22Rv1 (cell line): ENCODE data around the gene ADK.
A peak's percentile ranks its signal among the peaks of the same experiment; 100 is the strongest.

Experiments used
- H3K27ac ChIP-seq: fragments of 450-650 bp; 2 replicates; pipeline ENCODE4 v1.5.1; 2017
- CTCF ChIP-seq: fragments of 450-650 bp; IDR thresholded peaks from 2 replicates; pipeline ENCODE4 v1.5.1; 2017; ENCODE audit warnings: mild to moderate bottlenecking
- ZFX ChIP-seq: fragments of 450-650 bp; IDR thresholded peaks from 2 replicates; pipeline ENCODE4 v1.6.1; 2017; ENCODE audit warnings: antibody characterized with exemption, borderline replicate concordance

Gene ADK

GRCh38 chr10:74628136-74628535 lies 477.1 kb downstream of the ADK start:
- no peak overlapping the region for H3K27ac ChIP-seq
- TF ChIP-seq ZFX (no peak), CTCF (no peak)

- no peak for TF ChIP-seq ZFX
- no peak for TF ChIP-seq CTCF
- no peak overlapping the region for H3K27ac ChIP-seq
These were observed 484.0 kb downstream of the ADK start for GRCh38 chr10:74634995-74635536.

- no peak overlapping the region for H3K27ac ChIP-seq
- TF ChIP-seq ZFX (no peak), CTCF (no peak)
These were observed 484.6 kb downstream of the ADK start for GRCh38 chr10:74635655-74636054.

GRCh38 chr10:74637685-74638084 lies 486.7 kb downstream of the ADK start:
- TF ChIP-seq CTCF = no peak
- no peak for TF ChIP-seq ZFX
- no peak overlapping the region for H3K27ac ChIP-seq

- peak overlapping the region; percentile 36 for H3K27ac ChIP-seq
- TF ChIP-seq CTCF = no peak
- no peak for TF ChIP-seq ZFX
These were observed 489.3 kb downstream of the ADK start for GRCh38 chr10:74640134-74640921.

- no peak overlapping the region for H3K27ac ChIP-seq
- TF ChIP-seq CTCF (no peak), ZFX (no peak)
These were observed 490.6 kb downstream of the ADK start for GRCh38 chr10:74641659-74642058.

- no peak overlapping the region for H3K27ac ChIP-seq
- TF ChIP-seq CTCF (no peak), ZFX (no peak)
These were observed 492.0 kb downstream of the ADK start for GRCh38 chr10:74642901-74643595.
